WTC11 (cell line): Measurements from ENCODE around the gene ARHGAP26. TPM values are rescaled to one million over a fixed set of nuclear protein-coding genes. Genes with fewer than 3 reads are reported as not detected.

Source experiments
- ATAC-seq: fragments of 200-7000 bp; cut with Tn5 transposase; 2 replicates; pipeline ENCODE4 v1.10.0; 2021; ENCODE audit warnings: mild to moderate bottlenecking, moderate library complexity
- CTCF ChIA-PET: fragments of 300-600 bp; sonication (Branson Sonifier 250); formaldehyde crosslinking; loops from one replicate; lab custom pipeline; 2021; ENCODE audit warnings: antibody characterized with exemption; lab: Charles Lee
- POLR2A ChIA-PET: fragments of 350-600 bp; sonication (Branson Sonifier 250); formaldehyde crosslinking; loops from one replicate; lab custom pipeline; 2021; ENCODE audit warnings: antibody characterized with exemption; lab: Charles Lee
- DNase-seq: peaks from one replicate; pipeline ENCODE4 v3.0.0; 2021; ENCODE audit warnings: low spot score
- H3K27ac Mint-ChIP-seq: 2 replicates; pipeline ENCODE4 v1.8.0; 2021; ENCODE audit warnings: mixed read lengths
- H3K27me3 Mint-ChIP-seq: 2 replicates; pipeline ENCODE4 v1.8.0; 2021; ENCODE audit warnings: low read depth, mild to moderate bottlenecking, moderate library complexity, mixed read lengths
- H3K36me3 Mint-ChIP-seq: 2 replicates; pipeline ENCODE4 v1.8.0; 2021; ENCODE audit warnings: mixed read lengths
- H3K4me1 Mint-ChIP-seq: 2 replicates; pipeline ENCODE4 v1.8.0; 2022; ENCODE audit warnings: mixed read lengths
- H3K4me3 Mint-ChIP-seq: 2 replicates; pipeline ENCODE4 v1.8.0; 2021; ENCODE audit warnings: mild to moderate bottlenecking, moderate library complexity, mixed read lengths
- H3K9me3 Mint-ChIP-seq: 2 replicates; pipeline ENCODE4 v1.8.0; 2021; ENCODE audit warnings: mixed read lengths
- FOXK1 ChIP-seq: sonication (generic); formaldehyde crosslinking; IDR thresholded peaks from 2 replicates; pipeline ENCODE4 v1.8.0; 2022; ENCODE audit warnings: mild to moderate bottlenecking, moderate library complexity, missing genetic modification reagents
- NR2C2 ChIP-seq: sonication (generic); formaldehyde crosslinking; IDR thresholded peaks from 2 replicates; pipeline ENCODE4 v1.8.0; 2022; ENCODE audit warnings: mild to moderate bottlenecking, missing genetic modification reagents
- RORB ChIP-seq: fragments of 250-450 bp; sonication (Bioruptor Pico); IDR thresholded peaks from 2 replicates; pipeline ENCODE4 v1.9.0; 2021; ENCODE audit warnings: mild to moderate bottlenecking
- TEAD1 ChIP-seq: sonication (generic); formaldehyde crosslinking; IDR thresholded peaks from 2 replicates; pipeline ENCODE4 v1.8.0; 2022; ENCODE audit warnings: mild to moderate bottlenecking, missing genetic modification reagents
- total RNA-seq: library from RNA; stranded (reverse); gene quantifications from 3 replicates; pipeline ENCODE4 v1.2.3, GENCODE V29; 2021
- TF ChIP-seq, protein P1 (sequence below): sonication (generic); formaldehyde crosslinking; IDR thresholded peaks from 2 replicates; pipeline ENCODE4 v1.8.1; 2023; ENCODE audit warnings: mild to moderate bottlenecking, missing genetic modification reagents
- TF ChIP-seq, protein P2 (sequence below): sonication (generic); formaldehyde crosslinking; IDR thresholded peaks from 2 replicates; pipeline ENCODE4 v1.8.1; 2023; ENCODE audit warnings: mild to moderate bottlenecking, missing genetic modification reagents, moderate library complexity
- TF ChIP-seq, protein P3 (sequence below): fragments of 250-450 bp; sonication (Bioruptor Pico); IDR thresholded peaks from 2 replicates; pipeline ENCODE4 v2.1.2; 2022; ENCODE audit warnings: mild to moderate bottlenecking, moderate library complexity
- TF ChIP-seq, protein P4 (sequence below): sonication (generic); formaldehyde crosslinking; IDR thresholded peaks from 2 replicates; pipeline ENCODE4 v1.8.0; 2022; ENCODE audit warnings: mild to moderate bottlenecking, missing genetic modification reagents
- TF ChIP-seq, protein P5 (sequence below): fragments of 250-450 bp; sonication (Bioruptor Pico); IDR thresholded peaks from 2 replicates; pipeline ENCODE4 v1.9.0; 2021; ENCODE audit warnings: moderate library complexity, mild to moderate bottlenecking, inconsistent platforms, borderline replicate concordance
- TF ChIP-seq, protein P6 (sequence below): sonication (generic); formaldehyde crosslinking; IDR thresholded peaks from 2 replicates; pipeline ENCODE4 v1.8.0; 2022; ENCODE audit warnings: mild to moderate bottlenecking, missing genetic modification reagents

The ARHGAP26 gene
- total RNA-seq, 1 experiment from 2014 or later = 22.3 TPM

DNA sequence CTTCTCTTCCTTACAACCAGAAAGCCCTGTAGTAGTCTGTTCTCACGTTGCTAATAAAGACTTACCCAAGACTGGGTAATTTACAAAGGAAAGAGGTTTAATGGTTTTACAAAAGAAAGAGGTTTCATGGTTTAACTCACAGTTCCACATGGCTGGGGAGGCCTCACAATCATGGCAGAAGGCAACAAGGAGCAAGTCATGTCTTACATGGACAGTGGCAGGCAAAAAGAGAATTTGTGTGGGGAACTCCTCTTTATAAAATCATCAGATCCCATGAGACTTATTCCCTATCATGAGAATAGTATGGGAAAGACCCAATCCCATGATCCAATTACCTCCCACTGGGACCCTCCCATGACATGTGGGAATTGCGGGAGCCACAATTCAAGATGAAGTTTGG, 468.4 kb downstream of the ARHGAP26 start:
- POLR2A ChIA-PET = no interaction called here
- peaks cover 10% of the 10 kb centered on the region for H3K4me1 Mint-ChIP-seq

DNA sequence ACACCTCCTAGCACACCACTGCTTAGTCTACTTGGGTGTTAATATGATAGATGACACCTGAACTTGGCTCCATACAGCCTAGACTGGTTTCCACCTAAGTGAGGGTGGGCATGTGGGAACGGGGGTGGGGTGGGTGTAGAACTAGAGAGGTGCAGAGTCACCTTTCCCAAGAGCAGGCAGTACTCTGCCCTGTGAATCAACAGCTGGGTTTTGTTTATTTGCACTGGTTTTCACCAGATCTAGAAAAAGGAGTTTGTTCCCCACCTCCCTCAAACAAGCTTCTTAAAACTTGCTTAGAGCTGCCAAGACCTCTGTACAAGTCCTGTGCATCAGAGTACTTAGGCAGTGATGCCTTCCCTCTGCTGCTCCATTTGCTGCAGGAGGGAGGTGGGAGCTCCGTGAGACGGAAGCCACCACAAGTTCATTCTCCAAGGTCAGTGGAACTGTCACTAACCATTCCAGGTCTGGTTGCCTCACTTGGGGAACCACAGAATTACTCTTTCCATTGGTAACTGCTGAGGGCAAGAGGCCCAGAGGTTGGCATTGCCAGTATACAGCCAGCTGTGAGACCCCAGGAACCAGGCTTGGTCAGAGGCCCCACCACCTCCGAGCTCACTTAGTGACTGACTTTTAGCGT, 469.8 kb downstream of the ARHGAP26 start:
- H3K27ac Mint-ChIP-seq = no peak overlapping the region
- TF ChIP-seq, protein P1, sequence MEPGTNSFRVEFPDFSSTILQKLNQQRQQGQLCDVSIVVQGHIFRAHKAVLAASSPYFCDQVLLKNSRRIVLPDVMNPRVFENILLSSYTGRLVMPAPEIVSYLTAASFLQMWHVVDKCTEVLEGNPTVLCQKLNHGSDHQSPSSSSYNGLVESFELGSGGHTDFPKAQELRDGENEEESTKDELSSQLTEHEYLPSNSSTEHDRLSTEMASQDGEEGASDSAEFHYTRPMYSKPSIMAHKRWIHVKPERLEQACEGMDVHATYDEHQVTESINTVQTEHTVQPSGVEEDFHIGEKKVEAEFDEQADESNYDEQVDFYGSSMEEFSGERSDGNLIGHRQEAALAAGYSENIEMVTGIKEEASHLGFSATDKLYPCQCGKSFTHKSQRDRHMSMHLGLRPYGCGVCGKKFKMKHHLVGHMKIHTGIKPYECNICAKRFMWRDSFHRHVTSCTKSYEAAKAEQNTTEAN (CRISPR knock-in tag) = no peak
- TF ChIP-seq TEAD1 (CRISPR knock-in tag) (no peak), NR2C2 (CRISPR knock-in tag) (no peak)
- TF ChIP-seq, protein P2, sequence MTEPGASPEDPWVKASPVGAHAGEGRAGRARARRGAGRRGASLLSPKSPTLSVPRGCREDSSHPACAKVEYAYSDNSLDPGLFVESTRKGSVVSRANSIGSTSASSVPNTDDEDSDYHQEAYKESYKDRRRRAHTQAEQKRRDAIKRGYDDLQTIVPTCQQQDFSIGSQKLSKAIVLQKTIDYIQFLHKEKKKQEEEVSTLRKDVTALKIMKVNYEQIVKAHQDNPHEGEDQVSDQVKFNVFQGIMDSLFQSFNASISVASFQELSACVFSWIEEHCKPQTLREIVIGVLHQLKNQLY (CRISPR knock-in tag) = no peak
- no peak overlapping the region for H3K4me3 Mint-ChIP-seq
- peaks cover 9% of the 10 kb centered on the region for H3K9me3 Mint-ChIP-seq
- no peaks in the 10 kb centered on the region; the same call in 1 of the 2 replicates for H3K27me3 Mint-ChIP-seq
- H3K36me3 Mint-ChIP-seq = no peaks in the 10 kb centered on the region
- no peak for DNase-seq
- ChIA-PET POLR2A (interaction anchor here (0.6 to 0.8 kb wide), 2 partner anchors 10 to 13 kb away, joined by 3 read pairs; no protein-coding TSS in a partner anchor), CTCF (no interaction called here)
- ATAC-seq = no peak
- H3K4me1 Mint-ChIP-seq = peaks cover 15% of the 10 kb centered on the region

More for the DNA sequence above, 468.4 kb downstream of the ARHGAP26 start:
- Mint-ChIP-seq H3K27me3 (no peaks in the 10 kb centered on the region; the same call in 1 of the 2 replicates), H3K9me3 (peaks cover 5% of the 10 kb centered on the region; the same call in 1 of the 2 replicates), H3K36me3 (no peaks in the 10 kb centered on the region), H3K27ac (no peak overlapping the region), H3K4me3 (no peak overlapping the region)
- DNase-seq (no peak), ATAC-seq (no peak)
- TF ChIP-seq, protein P3, sequence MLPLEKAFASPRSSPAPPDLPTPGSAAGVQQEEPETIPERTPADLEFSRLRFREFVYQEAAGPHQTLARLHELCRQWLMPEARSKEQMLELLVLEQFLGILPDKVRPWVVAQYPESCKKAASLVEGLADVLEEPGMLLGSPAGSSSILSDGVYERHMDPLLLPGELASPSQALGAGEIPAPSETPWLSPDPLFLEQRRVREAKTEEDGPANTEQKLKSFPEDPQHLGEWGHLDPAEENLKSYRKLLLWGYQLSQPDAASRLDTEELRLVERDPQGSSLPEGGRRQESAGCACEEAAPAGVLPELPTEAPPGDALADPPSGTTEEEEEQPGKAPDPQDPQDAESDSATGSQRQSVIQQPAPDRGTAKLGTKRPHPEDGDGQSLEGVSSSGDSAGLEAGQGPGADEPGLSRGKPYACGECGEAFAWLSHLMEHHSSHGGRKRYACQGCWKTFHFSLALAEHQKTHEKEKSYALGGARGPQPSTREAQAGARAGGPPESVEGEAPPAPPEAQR (CRISPR knock-in tag) = no peak
- TF ChIP-seq RORB (CRISPR knock-in tag) (no peak), FOXK1 (CRISPR knock-in tag) (no peak)
- TF ChIP-seq, protein P4, sequence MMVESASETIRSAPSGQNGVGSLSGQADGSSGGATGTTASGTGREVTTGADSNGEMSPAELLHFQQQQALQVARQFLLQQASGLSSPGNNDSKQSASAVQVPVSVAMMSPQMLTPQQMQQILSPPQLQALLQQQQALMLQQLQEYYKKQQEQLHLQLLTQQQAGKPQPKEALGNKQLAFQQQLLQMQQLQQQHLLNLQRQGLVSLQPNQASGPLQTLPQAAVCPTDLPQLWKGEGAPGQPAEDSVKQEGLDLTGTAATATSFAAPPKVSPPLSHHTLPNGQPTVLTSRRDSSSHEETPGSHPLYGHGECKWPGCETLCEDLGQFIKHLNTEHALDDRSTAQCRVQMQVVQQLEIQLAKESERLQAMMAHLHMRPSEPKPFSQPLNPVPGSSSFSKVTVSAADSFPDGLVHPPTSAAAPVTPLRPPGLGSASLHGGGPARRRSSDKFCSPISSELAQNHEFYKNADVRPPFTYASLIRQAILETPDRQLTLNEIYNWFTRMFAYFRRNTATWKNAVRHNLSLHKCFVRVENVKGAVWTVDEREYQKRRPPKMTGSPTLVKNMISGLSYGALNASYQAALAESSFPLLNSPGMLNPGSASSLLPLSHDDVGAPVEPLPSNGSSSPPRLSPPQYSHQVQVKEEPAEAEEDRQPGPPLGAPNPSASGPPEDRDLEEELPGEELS (CRISPR knock-in tag) = no peak
- TF ChIP-seq, protein P5, sequence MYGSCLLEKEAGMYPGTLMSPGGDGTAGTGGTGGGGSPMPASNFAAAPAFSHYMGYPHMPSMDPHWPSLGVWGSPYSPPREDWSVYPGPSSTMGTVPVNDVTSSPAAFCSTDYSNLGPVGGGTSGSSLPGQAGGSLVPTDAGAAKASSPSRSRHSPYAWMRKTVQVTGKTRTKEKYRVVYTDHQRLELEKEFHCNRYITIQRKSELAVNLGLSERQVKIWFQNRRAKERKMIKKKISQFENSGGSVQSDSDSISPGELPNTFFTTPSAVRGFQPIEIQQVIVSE (CRISPR knock-in tag) = no peak
- TF ChIP-seq, protein P6, sequence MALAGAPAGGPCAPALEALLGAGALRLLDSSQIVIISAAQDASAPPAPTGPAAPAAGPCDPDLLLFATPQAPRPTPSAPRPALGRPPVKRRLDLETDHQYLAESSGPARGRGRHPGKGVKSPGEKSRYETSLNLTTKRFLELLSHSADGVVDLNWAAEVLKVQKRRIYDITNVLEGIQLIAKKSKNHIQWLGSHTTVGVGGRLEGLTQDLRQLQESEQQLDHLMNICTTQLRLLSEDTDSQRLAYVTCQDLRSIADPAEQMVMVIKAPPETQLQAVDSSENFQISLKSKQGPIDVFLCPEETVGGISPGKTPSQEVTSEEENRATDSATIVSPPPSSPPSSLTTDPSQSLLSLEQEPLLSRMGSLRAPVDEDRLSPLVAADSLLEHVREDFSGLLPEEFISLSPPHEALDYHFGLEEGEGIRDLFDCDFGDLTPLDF = no peak
- CTCF ChIA-PET = no interaction called here

DNA sequence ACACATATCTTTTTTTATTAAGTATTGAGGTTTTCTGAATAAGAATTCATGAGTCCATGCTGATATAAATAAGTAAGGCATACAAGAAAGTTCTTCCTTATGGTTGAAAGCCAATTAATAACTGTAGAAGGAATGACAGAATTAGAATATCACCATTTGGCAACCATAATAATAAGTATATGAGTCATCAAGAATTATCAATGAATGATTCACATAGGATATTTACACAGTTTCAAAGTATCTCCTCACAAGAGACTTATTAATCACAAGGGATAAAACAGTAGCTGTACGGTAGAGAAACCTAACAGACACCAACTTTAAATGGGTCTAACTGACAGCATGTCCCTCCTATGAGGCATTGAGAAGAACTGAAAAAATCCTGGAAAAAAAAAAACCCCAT, 471.7 kb downstream of the ARHGAP26 start:
- Mint-ChIP-seq H3K36me3 (no peaks in the 10 kb centered on the region), H3K4me1 (peaks cover 15% of the 10 kb centered on the region), H3K27ac (no peak overlapping the region), H3K27me3 (no peaks in the 10 kb centered on the region), H3K4me3 (no peak overlapping the region), H3K9me3 (peaks cover 16% of the 10 kb centered on the region)
- ATAC-seq (no peak), DNase-seq (no peak)
- TF ChIP-seq, protein P1 (CRISPR knock-in tag) = no peak
- CTCF ChIA-PET = no interaction called here
- POLR2A ChIA-PET = no interaction called here
